SK-N-SH (cell line): Measurements from ENCODE around the gene AHCY. TPM values are rescaled to one million over a fixed set of nuclear protein-coding genes. Genes with fewer than 3 reads are reported as not detected.

Source experiments
- CTCF ChIA-PET: fragments of 300-600, 350-600 bp; formaldehyde crosslinking; extraction: SDS; loops from one replicate; lab custom pipeline; 2021; lab: Yijun Ruan, JAX
- POLR2A ChIA-PET: fragments of 350-600 bp; sonication (Branson Sonifier 250); formaldehyde crosslinking; extraction: SDS; loops from one replicate; lab custom pipeline; 2020; ENCODE audit warnings: antibody characterized with exemption, inconsistent platforms; lab: Yijun Ruan, JAX
- DNase-seq: peaks from one replicate; pipeline ENCODE4 v3.0.0; 2012
- H2AFZ ChIP-seq: fragments of 200-600 bp; sonication (generic); 2 replicates; pipeline ENCODE4 v1.8.1; 2016; ENCODE audit warnings: antibody characterized with exemption, mild to moderate bottlenecking, low read depth
- H3F3A ChIP-seq: fragments of 200-600 bp; sonication (generic); replicated peaks from 2 replicates; pipeline ENCODE3; 2016; ENCODE audit warnings: antibody characterized with exemption, mild to moderate bottlenecking; ENCODE audit not compliant: insufficient read depth
- H3K27ac ChIP-seq, 2 experiments: fragments of 200-500 bp in 1 of 2; fragments of 200-600 bp in 1 of 2; sonication (Bioruptor generic) in 1 of 2; sonication (generic), shearing (Covaris generic) in 1 of 2; 2 replicates each; pipeline versions ENCODE4 v1.5.1 to v1.6.1; 2014 to 2016; ENCODE audit warnings: low read depth in 2 of 2, inconsistent platforms in 1 of 2, low read length in 1 of 2, mild to moderate bottlenecking in 1 of 2, mixed read lengths in 1 of 2
- H3K27me3 ChIP-seq: fragments of 200-600 bp; sonication (generic), shearing (Covaris generic); 2 replicates; pipeline ENCODE4 v1.6.1; 2016; ENCODE audit warnings: mixed run types; ENCODE audit not compliant: insufficient read depth
- H3K36me3 ChIP-seq, 2 experiments: fragments of 200-500 bp in 1 of 2; fragments of 200-600 bp in 1 of 2; sonication (Bioruptor generic) in 1 of 2; sonication (generic) in 1 of 2; replicated peaks in 1 of 2; 2 replicates each; pipeline versions ENCODE3 to v1.5.1; 2014 to 2016; ENCODE audit warnings: low read length in 1 of 2, mild to moderate bottlenecking in 1 of 2; ENCODE audit not compliant: insufficient read depth in 2 of 2, control insufficient read depth in 1 of 2
- H3K4me1 ChIP-seq, 2 experiments: fragments of 200-500 bp in 1 of 2; fragments of 200-600 bp in 1 of 2; sonication (Bioruptor generic) in 1 of 2; sonication (generic), shearing (Covaris generic) in 1 of 2; 2 replicates each; pipeline versions ENCODE4 v1.5.1 to v1.6.1; 2014 to 2016; ENCODE audit warnings: low read depth in 1 of 2, low read length in 1 of 2, mixed run types in 1 of 2; ENCODE audit not compliant: insufficient read depth in 2 of 2, control insufficient read depth in 1 of 2
- H3K4me2 ChIP-seq: fragments of 200-600 bp; sonication (generic), shearing (Covaris generic); 2 replicates; pipeline ENCODE4 v1.6.1; 2017; ENCODE audit warnings: mixed run types
- H3K4me3 ChIP-seq, 2 experiments: fragments of 200-500 bp in 1 of 2; fragments of 200-600 bp in 1 of 2; sonication (Bioruptor generic) in 1 of 2; sonication (generic), shearing (Covaris generic) in 1 of 2; 2 replicates each; pipeline versions ENCODE4 v1.5.1 to v1.8.1; 2014 to 2016; ENCODE audit warnings: low read depth in 2 of 2, inconsistent platforms in 1 of 2, low read length in 1 of 2, mild to moderate bottlenecking in 1 of 2, mixed read lengths in 1 of 2, moderate library complexity in 1 of 2
- H3K79me2 ChIP-seq: fragments of 200-600 bp; sonication (generic); 2 replicates; pipeline ENCODE4 v1.8.1; 2017; ENCODE audit warnings: mild to moderate bottlenecking; ENCODE audit not compliant: insufficient read depth
- H3K9ac ChIP-seq: fragments of 200-600 bp; sonication (generic); 2 replicates; pipeline ENCODE4 v1.6.1; 2017; ENCODE audit warnings: mixed run types
- H3K9me2 ChIP-seq: fragments of 200-600 bp; sonication (generic); 2 replicates; pipeline ENCODE4 v1.6.1; 2017; ENCODE audit warnings: mixed run types
- H3K9me3 ChIP-seq: fragments of 200-600 bp; sonication (generic); 2 replicates; pipeline ENCODE4 v1.6.1; 2017; ENCODE audit warnings: mixed run types, mild to moderate bottlenecking, moderate library complexity
- H4K20me1 ChIP-seq: fragments of 200-600 bp; sonication (generic); 2 replicates; pipeline ENCODE4 v1.6.1; 2017; ENCODE audit warnings: mild to moderate bottlenecking, mixed run types; ENCODE audit not compliant: insufficient read depth
- EP300 ChIP-seq, 2 experiments: IDR thresholded peaks; 2 replicates each; pipeline versions ENCODE4 v1.4.0 to v1.6.1; 2012; ENCODE audit warnings: borderline replicate concordance in 1 of 2, low read depth in 1 of 2, low read length in 1 of 2
- EZH2phosphoT487 ChIP-seq: fragments of 200-600 bp; sonication (generic); IDR thresholded peaks from 2 replicates; pipeline ENCODE4 v1.6.1; 2017; ENCODE audit warnings: low read depth, mixed run types, mild to moderate bottlenecking, antibody characterized with exemption, moderate library complexity, borderline replicate concordance
- GABPA ChIP-seq: IDR thresholded peaks from 2 replicates; pipeline ENCODE4 v1.4.0; 2012; ENCODE audit warnings: low read depth, mild to moderate bottlenecking
- JUND ChIP-seq: IDR thresholded peaks from 2 replicates; pipeline ENCODE4 v1.4.0; 2012
- PBX3 ChIP-seq: IDR thresholded peaks from 2 replicates; pipeline ENCODE4; 2012
- RAD21 ChIP-seq: IDR thresholded peaks from 2 replicates; pipeline ENCODE4 v1.6.1; 2012; ENCODE audit warnings: mild to moderate bottlenecking, low read length
- REST ChIP-seq: IDR thresholded peaks from 2 replicates; pipeline ENCODE4 v1.6.1; 2012; ENCODE audit warnings: mild to moderate bottlenecking, low read depth, low read length, moderate library complexity
- RFX5 ChIP-seq: IDR thresholded peaks from 2 replicates; pipeline ENCODE4 v1.6.1; 2012; ENCODE audit warnings: mild to moderate bottlenecking, improper control_type of control experiment, low read length
- SMC3 ChIP-seq: IDR thresholded peaks from 2 replicates; pipeline ENCODE4 v1.6.1; 2012; ENCODE audit warnings: low read depth, low read length, improper control_type of control experiment
- TAF1 ChIP-seq: IDR thresholded peaks from 2 replicates; pipeline ENCODE4 v1.6.1; 2012; ENCODE audit warnings: low read depth, mild to moderate bottlenecking, low read length, moderate library complexity, borderline replicate concordance
- USF1 ChIP-seq: IDR thresholded peaks from 2 replicates; pipeline ENCODE4 v1.4.0; 2012; ENCODE audit warnings: low read depth, borderline replicate concordance
- ZBTB33 ChIP-seq: IDR thresholded peaks from 2 replicates; pipeline ENCODE4 v1.4.0; 2012; ENCODE audit warnings: low read depth, borderline replicate concordance
- WGBS: methylation state at CpG from one replicate; pipeline ENCODE4 v1.1.6; 2017; ENCODE audit warnings: low lambda C conversion rate; 5-methylcytosine and 5-hydroxymethylcytosine counted together
- polyA plus RNA-seq, 3 experiments: library from polyadenylated mRNA; depleted of rRNA; stranded (reverse); fragments of >200 nt; gene quantifications; 2 replicates each; pipeline ENCODE4 v1.2.3, GENCODE V29; 2012

Gene AHCY
- polyA plus RNA-seq, 1 of the 3 experiments (the other 2 are of a cell fraction) = 196 TPM

GRCh38 chr20:34316196-34316814 is 13.2 kb upstream of the AHCY start:
- Histone ChIP-seq H3K9me3 (no peaks in the 10 kb centered on the region), H3F3A (no peaks in the 10 kb centered on the region), H3K79me2 (no peaks in the 10 kb centered on the region), H3K36me3 (no peaks in the 10 kb centered on the region), H3K4me2 (no peak overlapping the region), H4K20me1 (no peaks in the 10 kb centered on the region), H3K27me3 (no peaks in the 10 kb centered on the region), H3K9ac (no peak overlapping the region), H3K4me3 (no peak overlapping the region), H3K9me2 (no peaks in the 10 kb centered on the region), H3K27ac (no peak overlapping the region), H3K4me1 (peaks cover 0 to 4% of the 10 kb centered on the region in 2 experiments; a peak in 2 of 4 replicates), H2AFZ (no peak overlapping the region)
- peak; percentile 14; the same call in 1 of the 2 replicates for TF ChIP-seq JUND
- TF ChIP-seq ZBTB33 = no peak
- ChIA-PET POLR2A (no interaction called here), CTCF (interaction anchor here (1.1 to 2.5 kb wide), 3 partner anchors 157 to 451 kb away, joined by 3 to 8 read pairs (median 3); no protein-coding TSS in a partner anchor)
- no peak for DNase-seq
- 83% methylated on average over 6 of the region's 6 CpGs for WGBS

- Histone ChIP-seq H3K9me2 (no peaks in the 10 kb centered on the region), H4K20me1 (no peaks in the 10 kb centered on the region), H3K4me2 (no peak overlapping the region), H3K27ac (no peak overlapping the region), H3K4me3 (no peak overlapping the region), H3K79me2 (no peaks in the 10 kb centered on the region), H3K4me1 (peaks cover 0 to 4% of the 10 kb centered on the region in 2 experiments; a peak in 2 of 4 replicates), H3K27me3 (no peaks in the 10 kb centered on the region), H2AFZ (no peak overlapping the region), H3K9me3 (no peaks in the 10 kb centered on the region), H3F3A (no peaks in the 10 kb centered on the region)
- POLR2A ChIA-PET = no interaction called here
- DNase-seq = no peak
- 93% methylated on average over 2 of the region's 3 CpGs for WGBS
- TF ChIP-seq EZH2phosphoT487 = no peak
- no peak for TF ChIP-seq GABPA
- TF ChIP-seq RFX5 = no peak
- no peak for TF ChIP-seq ZBTB33
- no peak for TF ChIP-seq REST
- TF ChIP-seq USF1 = no peak
- TF ChIP-seq SMC3 = no peak
- no peak for TF ChIP-seq RAD21
- TF ChIP-seq PBX3 = no peak
- TF ChIP-seq EP300 (IDR thresholded peaks at IDR 0.05; ENCODE audit: borderline replicate concordance in 1 of 2, low read depth in 1 of 2, low read length in 1 of 2) = no peak
- TF ChIP-seq TAF1 = no peak
- TF ChIP-seq, all 33 proteins: peak for 0
- Histone ChIP-seq H3K36me3 (no peaks in the 10 kb centered on the region), H3K9ac (no peak overlapping the region)
- CTCF ChIA-PET = interaction anchor here (0.9 to 1.3 kb wide), 3 partner anchors 158 to 454 kb away, joined by 3 to 4 read pairs (median 3); no protein-coding TSS in a partner anchor
Observed at GRCh38 chr20:34315236-34315635, 12.1 kb upstream of the AHCY start.
